GM21737 (cell line): ENCODE data around the gene PHLPP1.
"Not testable (repeated sequence)": the region's sequence is repeated elsewhere in the genome, so short reads cannot be mapped to it uniquely, and the experiment has no call there.

ENCODE experiments used
- ATAC-seq: cut with Tn5 transposase; IDR thresholded peaks from one replicate; pipeline ENCODE4 v1.9.1; 2021; ENCODE audit warnings: mild to moderate bottlenecking, moderate library complexity; ENCODE audit not compliant: unreplicated experiment

The PHLPP1 gene

GRCh38 chr18:62802523-62802922, 87.2 kb downstream of the PHLPP1 start:
- no peak for ATAC-seq

GRCh38 chr18:62807396-62807795, 92.1 kb downstream of the PHLPP1 start:
- ATAC-seq, result no peak

- ATAC-seq, result no peak
These were observed 92.8 kb downstream of the PHLPP1 start for GRCh38 chr18:62808123-62808522.

- not testable (repeated sequence) for ATAC-seq
These were observed 94.1 kb downstream of the PHLPP1 start for GRCh38 chr18:62809445-62809844.

- no peak for ATAC-seq
These were observed 94.6 kb downstream of the PHLPP1 start for GRCh38 chr18:62809900-62810299.

GRCh38 chr18:62810682-62811081, 95.3 kb downstream of the PHLPP1 start:
- no peak for ATAC-seq

GRCh38 chr18:62811674-62812073, 96.3 kb downstream of the PHLPP1 start:
- ATAC-seq, result no peak

GRCh38 chr18:62812242-62812641, 96.9 kb downstream of the PHLPP1 start:
- no peak for ATAC-seq

- no peak for ATAC-seq
These were observed 97.5 kb downstream of the PHLPP1 start for GRCh38 chr18:62812876-62813275.

GRCh38 chr18:62814132-62814759, 98.9 kb downstream of the PHLPP1 start:
- ATAC-seq, result no peak

GRCh38 chr18:62825382-62825781, 110.0 kb downstream of the PHLPP1 start:
- no peak for ATAC-seq

GRCh38 chr18:62827397-62827796, 112.1 kb downstream of the PHLPP1 start:
- ATAC-seq, result no peak

- no peak for ATAC-seq
These were observed 112.8 kb downstream of the PHLPP1 start for GRCh38 chr18:62828091-62828640.

- no peak for ATAC-seq
These were observed 113.5 kb downstream of the PHLPP1 start for GRCh38 chr18:62828852-62829251.

GRCh38 chr18:62829936-62830335, 114.6 kb downstream of the PHLPP1 start:
- ATAC-seq, result no peak

GRCh38 chr18:62832282-62832681, 116.9 kb downstream of the PHLPP1 start:
- peak; percentile 50 for ATAC-seq

- ATAC-seq, result no peak
These were observed 118.2 kb downstream of the PHLPP1 start for GRCh38 chr18:62833494-62833893.

- ATAC-seq, result no peak
These were observed 119.4 kb downstream of the PHLPP1 start for GRCh38 chr18:62834715-62835114.

- no peak for ATAC-seq
These were observed 121.7 kb downstream of the PHLPP1 start for GRCh38 chr18:62837011-62837410.

GRCh38 chr18:62838475-62839098, 123.2 kb downstream of the PHLPP1 start:
- ATAC-seq, result peak; percentile 82

- ATAC-seq, result no peak
These were observed 124.8 kb downstream of the PHLPP1 start for GRCh38 chr18:62839874-62840713.

GRCh38 chr18:62841405-62841804, 126.1 kb downstream of the PHLPP1 start:
- ATAC-seq, result no peak
